IMR-90 (cell line): ENCODE results near the gene MARCHF3. TPM values are rescaled to one million over a fixed set of nuclear protein-coding genes. Genes with fewer than 3 reads are reported as not detected.

Experiments used
- ATAC-seq: fragments of 200-7000 bp; cut with Tn5 transposase; 2 replicates; pipeline ENCODE4 v1.9.1; 2020; ENCODE audit warnings: low read depth, mild to moderate bottlenecking, moderate library complexity
- BruUV-seq: library from RNA; stranded (reverse); fragments of 400-500 nt; replicated peaks from 2 replicates; lab custom pipeline; 2021; lab: Mats Ljungman, UMichigan
- CTCF ChIA-PET: fragments of 300-600 bp; formaldehyde crosslinking; extraction: SDS; loops from one replicate; lab custom pipeline; 2021; ENCODE audit warnings: antibody characterized with exemption; lab: Yijun Ruan, JAX
- POLR2A ChIA-PET: fragments of 300-600 bp; sonication (Branson Sonifier 250); formaldehyde crosslinking; loops from one replicate; lab custom pipeline; 2022; ENCODE audit warnings: antibody characterized with exemption; ENCODE audit not compliant: unreplicated experiment; lab: Charles Lee
- DNase-seq: peaks from one replicate; pipeline ENCODE4 v3.0.0; 2013
- H2AFZ ChIP-seq: replicated peaks from 2 replicates; pipeline ENCODE3; 2013; ENCODE audit warnings: low read length, mild to moderate bottlenecking; ENCODE audit not compliant: poor library complexity
- H2AK5ac ChIP-seq: 2 replicates; pipeline ENCODE4 v1.6.1; 2013; ENCODE audit warnings: low read depth, low read length, inconsistent platforms
- H2AK9ac ChIP-seq: replicated peaks from 2 replicates; pipeline ENCODE3; 2013; ENCODE audit warnings: mild to moderate bottlenecking, low read depth, low read length, moderate library complexity; ENCODE audit not compliant: poor library complexity
- H2BK120ac ChIP-seq: 2 replicates; pipeline ENCODE4 v1.6.1; 2013; ENCODE audit warnings: low read depth, low read length, inconsistent platforms
- H2BK15ac ChIP-seq: 3 replicates; pipeline ENCODE4 v1.6.1; 2013; ENCODE audit warnings: low read depth, low read length, inconsistent platforms
- H2BK20ac ChIP-seq: 2 replicates; pipeline ENCODE4 v1.6.1; 2013; ENCODE audit warnings: low read depth, mild to moderate bottlenecking, inconsistent platforms, low read length, moderate library complexity
- H2BK5ac ChIP-seq: 2 replicates; pipeline ENCODE4 v1.6.1; 2013; ENCODE audit warnings: mild to moderate bottlenecking, low read depth, low read length, inconsistent platforms; ENCODE audit not compliant: poor library complexity, severe bottlenecking
- H3K14ac ChIP-seq: replicated peaks from 2 replicates; pipeline ENCODE4 v1.6.1; 2013; ENCODE audit warnings: low read depth, low read length, inconsistent platforms
- H3K18ac ChIP-seq: 2 replicates; pipeline ENCODE4 v1.6.1; 2013; ENCODE audit warnings: low read depth, low read length, control low read depth
- H3K23ac ChIP-seq: 2 replicates; pipeline ENCODE4 v1.6.1; 2013; ENCODE audit warnings: low read depth, low read length, inconsistent platforms
- H3K27ac ChIP-seq: 2 replicates; pipeline ENCODE4 v1.5.1; 2013; ENCODE audit warnings: mild to moderate bottlenecking, control low read depth, low read length; ENCODE audit not compliant: insufficient read depth
- H3K27me3 ChIP-seq: 2 replicates; pipeline ENCODE4 v1.6.1; 2013; ENCODE audit warnings: low read length; ENCODE audit not compliant: control insufficient read depth, insufficient read depth
- H3K36me3 ChIP-seq: 2 replicates; pipeline ENCODE4 v1.6.1; 2013; ENCODE audit warnings: low read length, mixed read lengths; ENCODE audit not compliant: control insufficient read depth, insufficient read depth
- H3K4ac ChIP-seq: 2 replicates; pipeline ENCODE4 v1.6.1; 2013; ENCODE audit warnings: low read depth, low read length, inconsistent platforms
- H3K4me1 ChIP-seq: 2 replicates; pipeline ENCODE4 v1.6.1; 2013; ENCODE audit warnings: low read length, mixed read lengths; ENCODE audit not compliant: control insufficient read depth, insufficient read depth
- H3K4me2 ChIP-seq: 2 replicates; pipeline ENCODE4 v1.6.1; 2013; ENCODE audit warnings: low read depth, mild to moderate bottlenecking, control low read depth, low read length, moderate library complexity
- H3K4me3 ChIP-seq: 2 replicates; pipeline ENCODE4 v1.5.1; 2013; ENCODE audit warnings: low read depth, mild to moderate bottlenecking, control low read depth, low read length, moderate library complexity; ENCODE audit not compliant: insufficient read depth
- H3K56ac ChIP-seq: 2 replicates; pipeline ENCODE4 v1.6.1; 2013; ENCODE audit warnings: low read length, inconsistent platforms; ENCODE audit not compliant: insufficient read depth; ENCODE audit errors: extremely low read depth
- H3K79me1 ChIP-seq, 2 experiments: 2 replicates each; pipeline ENCODE4 v1.6.1; 2013; ENCODE audit warnings: low read length in 2 of 2, inconsistent platforms in 1 of 2, low read depth in 1 of 2
- H3K9ac ChIP-seq: 2 replicates; pipeline ENCODE4 v1.6.1; 2013; ENCODE audit warnings: low read depth, low read length, control low read depth
- H3K9me1 ChIP-seq: 2 replicates; pipeline ENCODE4 v1.6.1; 2013; ENCODE audit warnings: low read length, inconsistent platforms; ENCODE audit not compliant: insufficient read depth
- H3K9me3 ChIP-seq: 2 replicates; pipeline ENCODE4 v1.6.1; 2013; ENCODE audit warnings: low read length; ENCODE audit not compliant: control insufficient read depth, insufficient read depth
- H4K20me1 ChIP-seq: 2 replicates; pipeline ENCODE4 v1.6.1; 2013; ENCODE audit warnings: low read length, inconsistent platforms; ENCODE audit not compliant: insufficient read depth
- H4K5ac ChIP-seq: 2 replicates; pipeline ENCODE4 v1.6.1; 2013; ENCODE audit warnings: mild to moderate bottlenecking, low read depth, low read length, control low read depth
- H4K8ac ChIP-seq, 2 experiments: 2 replicates each; pipeline ENCODE4 v1.6.1; 2013; ENCODE audit warnings: low read depth in 2 of 2, low read length in 2 of 2, control low read depth in 1 of 2, inconsistent platforms in 1 of 2
- H4K91ac ChIP-seq: 2 replicates; pipeline ENCODE4 v1.6.1; 2013; ENCODE audit warnings: low read depth, low read length, inconsistent platforms; ENCODE audit not compliant: insufficient read depth
- CEBPB ChIP-seq: IDR thresholded peaks from 2 replicates; pipeline ENCODE4 v1.6.1; 2012; ENCODE audit warnings: low read depth, low read length, improper control_type of control experiment
- CTCF ChIP-seq: conservative IDR thresholded peaks from 2 replicates; pipeline ENCODE4 v1.5.1; 2012; ENCODE audit warnings: mild to moderate bottlenecking, low read depth, low read length, improper control_type of control experiment
- RAD21 ChIP-seq: IDR thresholded peaks from 2 replicates; pipeline ENCODE4 v1.6.1; 2012; ENCODE audit warnings: low read length, improper control_type of control experiment
- WGBS, 2 experiments: methylation state at CpG; one replicate each; pipeline versions ENCODE4 v1.1.5 to v1.1.7; 2013; ENCODE audit warnings: missing lambda C conversion rate in 2 of 2; ENCODE audit not compliant: insufficient read length in 1 of 2; ENCODE audit errors: extremely low coverage in 2 of 2; 5-methylcytosine and 5-hydroxymethylcytosine counted together
- dilution Hi-C: fragments of 300-500 bp; cut with HindIII; formaldehyde crosslinking; loops from one replicate; pipeline ENCODE4 v1.14.3; 2018; ENCODE audit warnings: low sequenced_read_pairs; ENCODE audit not compliant: unreplicated experiment
- in situ Hi-C: fragments of 300-500 bp; cut with MboI; formaldehyde crosslinking; loops from 3 replicates; pipeline ENCODE4 v1.14.3; 2019; ENCODE audit warnings: low sequenced_read_pairs, inconsistent platforms, mixed read lengths
- intact Hi-C: fragments of 100-400 bp; cut with micrococcal nuclease; formaldehyde crosslinking; loops from 2 replicates; pipeline ENCODE4 v1.10.0; 2022
- polyA plus RNA-seq, 3 experiments: library from polyadenylated mRNA; depleted of rRNA; stranded (reverse); fragments of >200 nt; gene quantifications; 2 replicates each; pipeline ENCODE4 v1.2.3, GENCODE V29; 2012; ENCODE audit warnings: low replicate concordance in 1 of 3
- total RNA-seq: library from RNA; depleted of rRNA; stranded (reverse); fragments of >200 nt; gene quantifications from 2 replicates; pipeline ENCODE4 v1.2.3, GENCODE V29; 2012

The MARCHF3 gene
- total and polyA plus RNA-seq, 2 of the 4 experiments (the other 2 are of a cell fraction) = 11.2 to 18.8 TPM

- Histone ChIP-seq H3K4me3 (no peak overlapping the region), H3K23ac (no peak overlapping the region), H2AFZ (no peak overlapping the region), H3K56ac (no peak overlapping the region), H4K91ac (no peak overlapping the region), H2AK9ac (no peak overlapping the region), H4K5ac (no peak overlapping the region), H2BK15ac (no peak overlapping the region), H2BK5ac (no peak overlapping the region), H3K9me1 (no peaks in the 10 kb centered on the region), H2BK20ac (no peak overlapping the region), H3K4ac (no peak overlapping the region), H3K18ac (no peak overlapping the region), H3K4me2 (no peak overlapping the region), H4K20me1 (no peaks in the 10 kb centered on the region), H2BK120ac (no peak overlapping the region), H3K9ac (no peak overlapping the region), H3K9me3 (no peaks in the 10 kb centered on the region), H3K14ac (no peak overlapping the region), H2AK5ac (no peak overlapping the region), H3K4me1 (no peaks in the 10 kb centered on the region), H3K79me1 (peaks cover 11 to 17% of the 10 kb centered on the region in 2 experiments; a peak in 3 of 4 replicates), H3K27ac (no peak overlapping the region), H3K27me3 (no peaks in the 10 kb centered on the region), H3K36me3 (peaks cover 11% of the 10 kb centered on the region), H4K8ac (no peak overlapping the region)
- intact Hi-C loops = no loop called here
- ChIA-PET POLR2A (no interaction called here), CTCF (interaction anchor here (0.6 kb wide), 1 partner anchor 58 kb away, joined by 5 read pairs; no protein-coding TSS in a partner anchor)
- in situ Hi-C loops = no loop called here
- no peak for DNase-seq
- no peak for ATAC-seq
- no peak for TF ChIP-seq RAD21
- no peak for TF ChIP-seq CEBPB
- no peak for TF ChIP-seq CTCF
- no TSS peak for BruUV-seq
- WGBS, 2 experiments = no CpG with 5 or more reads among the region's 3 CpGs
- dilution Hi-C loops = no loop called here
Measured at GRCh38 chr5:126826619-126827215, 203.6 kb downstream of the MARCHF3 start.
